ENCODE measurements around the gene SMIM10L2A. TPM values are rescaled to one million over a fixed set of nuclear protein-coding genes. Genes with fewer than 3 reads are reported as not detected.
A peak's percentile ranks its signal among the peaks of the same experiment; 100 is the strongest.

Gene SMIM10L2A
- polyA plus RNA-seq, 3 donors: not detected

DNA sequence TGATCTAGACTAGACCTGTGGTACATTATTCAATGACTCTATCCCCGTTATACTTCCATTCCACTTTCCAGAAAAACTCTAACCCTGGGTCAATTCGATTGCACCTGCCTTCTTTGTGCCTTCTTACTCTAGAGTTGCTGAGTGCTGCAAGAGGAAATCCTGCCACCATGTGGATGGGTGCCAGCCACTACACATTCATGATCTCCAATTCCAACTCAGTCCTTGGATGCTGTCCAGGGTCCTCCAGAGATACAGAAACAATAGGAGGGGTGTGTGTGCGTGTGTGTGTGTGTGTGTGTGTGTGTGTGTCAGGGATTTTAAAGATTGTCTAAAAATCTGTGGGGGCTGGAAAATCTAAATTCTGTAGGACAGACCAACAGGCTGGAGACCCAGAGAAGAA lies 55.8 kb downstream of the SMIM10L2A start:
- Histone ChIP-seq H3K27me3 (ENCODE audit: control insufficient read depth in 2 of 2, insufficient read depth in 2 of 2, low read length in 2 of 2) (peaks cover 0 to 6% of the 10 kb centered on the region in 2 donors), H3K9me3 (replicated peaks in 1 of 2; ENCODE audit: control insufficient read depth in 1 of 2, insufficient read depth in 1 of 2, low read length in 2 of 2) (no peaks in the 10 kb centered on the region), H3K36me3 (replicated peaks in 1 of 2; ENCODE audit: control insufficient read depth in 1 of 2, insufficient read depth in 2 of 2, low read length in 2 of 2) (no peaks in the 10 kb centered on the region), H4K20me1 (ENCODE audit: insufficient read depth, low read length) (no peaks in the 10 kb centered on the region), H3K79me2 (ENCODE audit: insufficient read depth, low read length) (no peaks in the 10 kb centered on the region), H3K4me1 (ENCODE audit: control insufficient read depth in 1 of 2, insufficient read depth in 2 of 2, low read length in 2 of 2) (no peaks in the 10 kb centered on the region), H3K9ac (ENCODE audit: insufficient read depth, low read length, poor library complexity, severe bottlenecking) (no peak overlapping the region), H2AFZ (ENCODE audit: insufficient read depth, low read depth, low read length, poor library complexity, severe bottlenecking) (no peak overlapping the region), H3K4me2 (replicated peaks; ENCODE audit: extremely low read depth, low read length, poor library complexity, severe bottlenecking) (no peak overlapping the region), H3K4me3 (replicated peaks in 1 of 3; ENCODE audit: low read depth in 2 of 3, low read length in 3 of 3) (no peak overlapping the region), H3K27ac (ENCODE audit: low read depth in 1 of 2, low read length in 2 of 2) (no peak overlapping the region)
- Mint-ChIP-seq H3K27me3 (ENCODE audit: low read depth in 3 of 3) (peaks cover 2 to 8% (median 8%) of the 10 kb centered on the region in 3 donors), H3K36me3 (no peaks in the 10 kb centered on the region), H3K27ac (no peak overlapping the region), H3K4me3 (no peak overlapping the region), H3K9me3 (peaks cover 0 to 1% (median 0%) of the 10 kb centered on the region in 7 donors), H3K4me1 (no peaks in the 10 kb centered on the region)
- DNase-seq: peak in 2 of 3 donors; percentile 1 to 4
- intact Hi-C loops (cut with micrococcal nuclease): loop anchor here in 1 of 2 donors (10.0 kb wide), 1 partner anchor 117 kb away; no protein-coding TSS in a partner anchor
- no CpG with 5 or more reads among the region's 3 CpGs for WGBS (ENCODE audit: insufficient coverage)
- TF ChIP-seq, protein P1, sequence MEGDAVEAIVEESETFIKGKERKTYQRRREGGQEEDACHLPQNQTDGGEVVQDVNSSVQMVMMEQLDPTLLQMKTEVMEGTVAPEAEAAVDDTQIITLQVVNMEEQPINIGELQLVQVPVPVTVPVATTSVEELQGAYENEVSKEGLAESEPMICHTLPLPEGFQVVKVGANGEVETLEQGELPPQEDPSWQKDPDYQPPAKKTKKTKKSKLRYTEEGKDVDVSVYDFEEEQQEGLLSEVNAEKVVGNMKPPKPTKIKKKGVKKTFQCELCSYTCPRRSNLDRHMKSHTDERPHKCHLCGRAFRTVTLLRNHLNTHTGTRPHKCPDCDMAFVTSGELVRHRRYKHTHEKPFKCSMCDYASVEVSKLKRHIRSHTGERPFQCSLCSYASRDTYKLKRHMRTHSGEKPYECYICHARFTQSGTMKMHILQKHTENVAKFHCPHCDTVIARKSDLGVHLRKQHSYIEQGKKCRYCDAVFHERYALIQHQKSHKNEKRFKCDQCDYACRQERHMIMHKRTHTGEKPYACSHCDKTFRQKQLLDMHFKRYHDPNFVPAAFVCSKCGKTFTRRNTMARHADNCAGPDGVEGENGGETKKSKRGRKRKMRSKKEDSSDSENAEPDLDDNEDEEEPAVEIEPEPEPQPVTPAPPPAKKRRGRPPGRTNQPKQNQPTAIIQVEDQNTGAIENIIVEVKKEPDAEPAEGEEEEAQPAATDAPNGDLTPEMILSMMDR (IDR thresholded peaks at IDR 0.05): peak; percentile 6

Small RNAs within 50 kb of the gene (small RNA-seq; reads per million reads assigned to genes)
- not detected for gene RNA5SP515 (ENCODE audit: insufficient read length, low read depth)

Other genes starting within 250 kb of the SMIM10L2A start
- gene ETDA, start 169.9 kb upstream of the SMIM10L2A start, polyA plus RNA-seq: not detected
- not detected for gene ETDC, start 112.5 kb upstream of the SMIM10L2A start, polyA plus RNA-seq
- gene ZNF75D, start 77.8 kb upstream of the SMIM10L2A start, polyA plus RNA-seq: 1 to 10 TPM; 2.7 to 7.2 (median 3.6) TPM
- 1 to 10 TPM in 2 of 3 donors, under 1 TPM in 1; 0.37 to 1.9 (median 1.2) TPM for gene ZNF449, start 77.1 kb upstream of the SMIM10L2A start, polyA plus RNA-seq
- 10 to 100 TPM in 1 of 3 donors, 1 to 10 TPM in 2; 2.7 to 29.0 (median 3.0) TPM for gene INTS6L, start 98.7 kb downstream of the SMIM10L2A start, polyA plus RNA-seq